Ishikawa (cell line): ENCODE measurements around the gene NRCAM.

Experiments used
- CEBPB ChIP-seq: IDR thresholded peaks from 2 replicates; pipeline ENCODE4 v1.6.1; 2012
- CREB1 ChIP-seq: IDR thresholded peaks from 2 replicates; pipeline ENCODE4 v1.6.1; 2012; ENCODE audit warnings: low read depth
- EGR1 ChIP-seq: IDR thresholded peaks from 2 replicates; pipeline ENCODE4 v1.6.1; 2012
- EP300 ChIP-seq: IDR thresholded peaks from 2 replicates; pipeline ENCODE4 v1.6.1; 2012; ENCODE audit warnings: borderline replicate concordance
- FOXM1 ChIP-seq: IDR thresholded peaks from 2 replicates; pipeline ENCODE4 v1.6.1; 2012; ENCODE audit warnings: low read depth, borderline replicate concordance
- MAX ChIP-seq: IDR thresholded peaks from 2 replicates; pipeline ENCODE4 v1.6.1; 2012
- NFIC ChIP-seq: IDR thresholded peaks from 2 replicates; pipeline ENCODE4 v1.6.1; 2012
- RAD21 ChIP-seq: IDR thresholded peaks from 2 replicates; pipeline ENCODE4 v1.6.1; 2012; ENCODE audit warnings: low read depth
- TAF1 ChIP-seq: IDR thresholded peaks from 2 replicates; pipeline ENCODE4 v1.6.1; 2012; ENCODE audit warnings: low read depth, mild to moderate bottlenecking
- TCF12 ChIP-seq: IDR thresholded peaks from 2 replicates; pipeline ENCODE4 v1.6.1; 2012; ENCODE audit warnings: low read depth
- TEAD4 ChIP-seq: IDR thresholded peaks from 2 replicates; pipeline ENCODE4 v1.6.1; 2012
- USF1 ChIP-seq: IDR thresholded peaks from 2 replicates; pipeline ENCODE4 v1.6.1; 2012
- YY1 ChIP-seq: IDR thresholded peaks from 2 replicates; pipeline ENCODE4 v1.6.1; 2012; ENCODE audit warnings: low read depth
- ZBTB7A ChIP-seq: IDR thresholded peaks from 2 replicates; pipeline ENCODE4 v1.6.1; 2012; ENCODE audit warnings: low read depth
- TF ChIP-seq, protein P1 (sequence below): IDR thresholded peaks from 2 replicates; pipeline ENCODE4 v1.6.1; 2012; ENCODE audit warnings: low read depth, mild to moderate bottlenecking

Gene NRCAM

DNA sequence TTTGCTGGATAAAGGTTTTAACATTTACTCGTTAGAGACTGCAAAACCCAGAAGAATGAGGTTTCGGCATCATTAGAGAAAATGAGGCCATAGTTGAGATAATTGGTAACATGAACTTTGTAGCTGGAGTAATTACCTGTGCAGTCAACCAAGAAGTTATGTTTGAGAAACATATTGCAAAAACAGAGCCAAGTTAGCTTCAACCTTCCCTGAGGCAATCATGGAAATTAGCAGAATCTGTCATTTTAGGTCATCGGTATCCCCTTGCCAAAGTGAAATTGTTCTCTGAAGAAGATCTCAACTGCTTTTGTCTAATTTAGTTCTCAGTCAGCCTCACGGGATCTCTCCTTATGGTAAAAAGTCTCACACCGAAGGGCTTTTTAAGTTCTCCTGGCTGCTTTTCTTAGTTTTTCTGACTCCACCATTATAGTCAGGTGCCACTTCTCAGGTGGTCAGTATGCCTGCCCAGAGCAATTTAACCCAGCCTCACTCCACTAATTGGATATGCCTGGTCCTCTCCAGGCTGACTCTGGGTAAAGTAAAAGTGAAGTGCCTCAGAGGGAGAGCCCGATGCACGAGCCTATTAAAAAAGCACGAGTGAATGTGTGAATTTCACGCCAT lies 52.5 kb downstream of the NRCAM start:
- TF ChIP-seq ZBTB7A (no peak), YY1 (no peak), MAX (no peak), EGR1 (no peak), CEBPB (no peak), CREB1 (no peak), TEAD4 (no peak), RAD21 (no peak), FOXM1 (no peak), TCF12 (no peak), USF1 (no peak), EP300 (no peak)
- TF ChIP-seq, protein P1, sequence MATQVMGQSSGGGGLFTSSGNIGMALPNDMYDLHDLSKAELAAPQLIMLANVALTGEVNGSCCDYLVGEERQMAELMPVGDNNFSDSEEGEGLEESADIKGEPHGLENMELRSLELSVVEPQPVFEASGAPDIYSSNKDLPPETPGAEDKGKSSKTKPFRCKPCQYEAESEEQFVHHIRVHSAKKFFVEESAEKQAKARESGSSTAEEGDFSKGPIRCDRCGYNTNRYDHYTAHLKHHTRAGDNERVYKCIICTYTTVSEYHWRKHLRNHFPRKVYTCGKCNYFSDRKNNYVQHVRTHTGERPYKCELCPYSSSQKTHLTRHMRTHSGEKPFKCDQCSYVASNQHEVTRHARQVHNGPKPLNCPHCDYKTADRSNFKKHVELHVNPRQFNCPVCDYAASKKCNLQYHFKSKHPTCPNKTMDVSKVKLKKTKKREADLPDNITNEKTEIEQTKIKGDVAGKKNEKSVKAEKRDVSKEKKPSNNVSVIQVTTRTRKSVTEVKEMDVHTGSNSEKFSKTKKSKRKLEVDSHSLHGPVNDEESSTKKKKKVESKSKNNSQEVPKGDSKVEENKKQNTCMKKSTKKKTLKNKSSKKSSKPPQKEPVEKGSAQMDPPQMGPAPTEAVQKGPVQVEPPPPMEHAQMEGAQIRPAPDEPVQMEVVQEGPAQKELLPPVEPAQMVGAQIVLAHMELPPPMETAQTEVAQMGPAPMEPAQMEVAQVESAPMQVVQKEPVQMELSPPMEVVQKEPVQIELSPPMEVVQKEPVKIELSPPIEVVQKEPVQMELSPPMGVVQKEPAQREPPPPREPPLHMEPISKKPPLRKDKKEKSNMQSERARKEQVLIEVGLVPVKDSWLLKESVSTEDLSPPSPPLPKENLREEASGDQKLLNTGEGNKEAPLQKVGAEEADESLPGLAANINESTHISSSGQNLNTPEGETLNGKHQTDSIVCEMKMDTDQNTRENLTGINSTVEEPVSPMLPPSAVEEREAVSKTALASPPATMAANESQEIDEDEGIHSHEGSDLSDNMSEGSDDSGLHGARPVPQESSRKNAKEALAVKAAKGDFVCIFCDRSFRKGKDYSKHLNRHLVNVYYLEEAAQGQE = no peak

- TF ChIP-seq FOXM1 (no peak), RAD21 (no peak), TCF12 (no peak), CEBPB (no peak), MAX (no peak), NFIC (no peak), USF1 (no peak), CREB1 (no peak), YY1 (no peak), TAF1 (no peak), TEAD4 (no peak), ZBTB7A (no peak), EP300 (no peak)
- TF ChIP-seq, protein P1 = no peak
Measured at GRCh38 chr7:108402865-108403264, 53.4 kb downstream of the NRCAM start.

GRCh38 chr7:108396080-108396479 lies 60.2 kb downstream of the NRCAM start:
- TF ChIP-seq TAF1 (no peak), TCF12 (no peak), NFIC (no peak), MAX (no peak), YY1 (no peak), CEBPB (no peak), EGR1 (no peak), RAD21 (no peak), CREB1 (no peak), EP300 (no peak), USF1 (no peak), TEAD4 (no peak), FOXM1 (no peak), ZBTB7A (no peak)
- TF ChIP-seq, protein P1 = no peak
